ENCODE data around the gene MTAP.

DNA sequence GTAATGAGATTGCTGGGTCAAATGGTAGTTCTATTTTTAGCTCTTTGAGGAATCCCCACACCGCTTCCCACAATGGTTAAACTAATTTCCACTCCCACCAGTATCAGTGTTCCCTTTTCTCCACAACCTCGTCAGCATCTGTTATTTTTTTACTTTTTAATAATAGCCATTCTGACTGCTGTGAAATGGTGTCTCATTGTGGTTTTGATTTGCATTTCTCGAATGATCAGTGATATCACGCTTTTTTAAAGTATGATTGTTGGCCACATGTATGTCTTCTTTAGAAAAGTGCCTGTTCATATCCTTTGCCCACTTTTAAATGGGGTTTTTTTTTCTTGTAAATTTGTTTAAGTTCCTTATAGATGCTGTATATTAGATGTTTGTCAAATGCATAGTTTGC lies 73.5 kb downstream of the MTAP start:
- TF ChIP-seq, protein P1, sequence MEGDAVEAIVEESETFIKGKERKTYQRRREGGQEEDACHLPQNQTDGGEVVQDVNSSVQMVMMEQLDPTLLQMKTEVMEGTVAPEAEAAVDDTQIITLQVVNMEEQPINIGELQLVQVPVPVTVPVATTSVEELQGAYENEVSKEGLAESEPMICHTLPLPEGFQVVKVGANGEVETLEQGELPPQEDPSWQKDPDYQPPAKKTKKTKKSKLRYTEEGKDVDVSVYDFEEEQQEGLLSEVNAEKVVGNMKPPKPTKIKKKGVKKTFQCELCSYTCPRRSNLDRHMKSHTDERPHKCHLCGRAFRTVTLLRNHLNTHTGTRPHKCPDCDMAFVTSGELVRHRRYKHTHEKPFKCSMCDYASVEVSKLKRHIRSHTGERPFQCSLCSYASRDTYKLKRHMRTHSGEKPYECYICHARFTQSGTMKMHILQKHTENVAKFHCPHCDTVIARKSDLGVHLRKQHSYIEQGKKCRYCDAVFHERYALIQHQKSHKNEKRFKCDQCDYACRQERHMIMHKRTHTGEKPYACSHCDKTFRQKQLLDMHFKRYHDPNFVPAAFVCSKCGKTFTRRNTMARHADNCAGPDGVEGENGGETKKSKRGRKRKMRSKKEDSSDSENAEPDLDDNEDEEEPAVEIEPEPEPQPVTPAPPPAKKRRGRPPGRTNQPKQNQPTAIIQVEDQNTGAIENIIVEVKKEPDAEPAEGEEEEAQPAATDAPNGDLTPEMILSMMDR (IDR thresholded peaks at IDR 0.05; ENCODE audit: insufficient read depth, low read length), result no peak
- no peak for TF ChIP-seq GABPA (IDR thresholded peaks at IDR 0.05; ENCODE audit: low read depth)
- no peak for TF ChIP-seq POLR2AphosphoS5 (IDR thresholded peaks at IDR 0.05; ENCODE audit: low read depth)

Measured in HL-60 (cell line).